NCI-H2029 treated with DMSO at 0.1 percent for 48 hours (cell line): ENCODE results near the gene PRSS22.

Experiments
- DNase-seq: peaks from one replicate; lab custom pipeline; 2025; lab: John Stamatoyannopoulos, UW

Gene PRSS22

DNA sequence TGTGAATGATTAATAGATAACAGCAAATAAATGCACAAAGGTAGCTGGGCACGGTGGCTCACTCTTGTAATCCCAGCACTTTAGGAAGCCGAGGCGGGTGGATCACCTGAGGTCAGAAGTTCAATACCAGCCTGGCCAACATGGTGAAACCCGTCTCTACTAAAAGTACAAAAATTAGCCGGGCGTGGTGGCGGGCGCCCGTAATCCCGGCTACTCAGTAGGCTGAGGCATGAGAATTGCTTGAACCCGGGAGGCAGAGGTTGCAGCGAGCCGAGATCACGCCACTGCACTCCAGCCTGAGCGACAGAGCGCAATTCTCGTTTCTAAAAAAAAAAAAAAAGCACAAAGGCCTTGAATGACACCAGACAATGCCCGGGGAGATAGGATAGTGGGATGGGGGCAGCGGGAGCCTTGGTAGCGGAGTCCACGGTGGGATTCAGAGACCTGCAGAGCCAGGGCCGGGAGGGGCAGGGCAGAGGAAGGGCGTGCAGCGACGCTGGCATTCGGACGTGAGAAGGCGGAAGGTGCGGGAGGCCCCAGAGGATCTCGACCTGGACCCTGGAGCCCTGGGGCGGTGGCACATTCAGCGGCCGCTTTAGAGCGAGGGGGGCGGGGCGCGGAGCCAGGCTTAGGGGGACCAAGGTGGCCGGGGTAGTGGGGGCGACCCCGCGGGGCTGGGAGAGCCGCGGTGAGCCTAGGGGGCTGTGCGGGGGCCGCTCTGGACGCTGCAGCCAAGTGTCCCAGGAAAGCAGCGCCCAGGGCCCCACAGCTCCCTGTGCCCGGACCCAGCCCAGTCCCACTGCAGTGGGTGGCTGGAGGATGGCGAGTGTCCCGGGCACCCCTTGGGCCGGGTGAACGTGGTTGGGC, 24.0 kb upstream of the PRSS22 start:
- no peak for DNase-seq

DNA sequence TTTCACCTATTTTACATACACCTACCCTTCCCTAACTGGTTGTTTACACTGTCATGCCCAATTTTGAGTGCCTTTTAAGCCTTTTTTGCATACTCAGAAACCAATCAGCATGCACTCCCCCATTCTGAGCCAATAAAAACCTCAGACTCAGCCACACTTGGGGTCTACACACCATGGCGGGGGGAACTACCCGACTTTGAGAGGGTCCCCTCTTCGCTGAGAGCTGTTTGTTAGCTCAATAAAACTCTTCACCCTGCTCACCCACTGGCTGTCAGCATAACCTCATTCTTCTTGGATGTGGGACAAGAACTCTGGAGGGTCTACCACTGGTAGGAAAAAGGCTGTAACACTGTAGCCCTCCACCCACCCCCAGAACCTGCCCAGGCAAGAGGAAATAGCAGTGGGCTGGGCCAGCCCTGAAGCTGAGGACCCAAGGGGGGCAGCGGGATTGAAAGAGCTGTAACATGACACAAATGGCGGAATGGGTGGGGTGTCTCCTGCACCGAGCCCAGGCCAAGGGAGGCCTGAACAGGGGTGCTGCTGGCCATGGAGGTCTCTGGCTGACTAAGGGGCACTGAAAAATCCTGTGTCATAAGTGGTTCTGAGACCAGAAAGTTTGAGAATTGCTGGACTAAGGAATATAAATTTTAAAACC, 22.0 kb upstream of the PRSS22 start:
- no peak for DNase-seq

GRCh38 chr16:2874912-2875362, 17.0 kb upstream of the PRSS22 start:
- peak; percentile 43 for DNase-seq

GRCh38 chr16:2874032-2874911, 16.3 kb upstream of the PRSS22 start:
- no peak for DNase-seq

DNA sequence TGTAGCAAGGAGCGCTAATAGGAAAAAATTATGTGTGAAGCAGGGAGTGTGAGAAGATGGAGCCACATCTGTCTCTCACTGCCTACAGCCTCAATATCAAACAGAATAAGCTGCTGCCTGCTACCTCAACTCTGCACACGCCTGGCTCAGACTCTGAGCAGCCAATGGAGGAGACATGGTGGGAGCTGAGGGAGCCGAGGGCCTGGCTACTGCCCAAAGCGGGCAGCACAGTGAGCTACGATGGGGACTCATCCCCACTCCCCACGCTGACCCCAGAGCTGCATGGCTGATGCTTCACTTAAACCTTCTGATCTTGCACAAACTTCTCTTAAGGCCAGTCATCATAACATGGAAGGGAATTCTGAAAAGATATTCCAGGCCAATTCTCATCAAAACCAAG, 14.0 kb upstream of the PRSS22 start:
- no peak for DNase-seq

DNA sequence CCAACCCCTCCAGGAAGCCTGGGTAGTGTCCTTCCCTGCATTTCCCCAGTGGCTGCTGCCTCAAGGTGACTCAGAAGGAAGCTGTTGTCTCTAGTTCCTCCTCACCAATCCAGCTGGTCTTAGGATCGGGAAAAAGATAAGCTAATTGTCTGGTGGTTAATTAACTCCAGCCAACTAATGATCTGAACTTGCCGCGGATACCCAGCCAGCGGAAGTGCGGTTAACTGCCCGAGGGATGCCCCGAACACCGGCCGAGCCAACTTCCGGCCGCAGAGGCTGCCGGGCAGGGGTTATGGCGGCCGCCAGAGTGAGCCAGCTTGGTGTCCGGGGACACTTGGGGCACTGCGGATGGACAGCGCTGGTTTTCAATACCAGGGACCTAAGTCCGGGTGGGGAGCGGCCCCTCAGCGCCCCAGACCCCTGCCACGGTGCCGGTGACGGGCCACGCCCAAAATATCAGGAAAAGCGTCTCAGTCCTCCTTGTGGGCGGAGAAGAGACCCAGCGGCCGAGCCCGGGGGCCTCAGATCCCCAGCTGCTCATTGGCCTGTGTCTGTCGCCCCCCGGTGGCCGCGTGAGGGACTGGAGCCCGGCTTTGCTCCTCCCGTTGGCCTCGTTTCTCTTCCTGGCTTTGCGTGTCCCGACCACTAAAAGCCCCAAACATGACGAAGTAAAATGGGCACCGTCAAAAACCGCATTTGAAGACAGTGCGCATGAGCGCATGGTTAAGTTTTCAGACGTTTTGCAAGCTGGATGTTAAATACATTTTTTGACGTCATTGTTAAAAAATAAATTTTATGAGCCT, 10.2 kb upstream of the PRSS22 start:
- DNase-seq: peak; percentile 72

DNA sequence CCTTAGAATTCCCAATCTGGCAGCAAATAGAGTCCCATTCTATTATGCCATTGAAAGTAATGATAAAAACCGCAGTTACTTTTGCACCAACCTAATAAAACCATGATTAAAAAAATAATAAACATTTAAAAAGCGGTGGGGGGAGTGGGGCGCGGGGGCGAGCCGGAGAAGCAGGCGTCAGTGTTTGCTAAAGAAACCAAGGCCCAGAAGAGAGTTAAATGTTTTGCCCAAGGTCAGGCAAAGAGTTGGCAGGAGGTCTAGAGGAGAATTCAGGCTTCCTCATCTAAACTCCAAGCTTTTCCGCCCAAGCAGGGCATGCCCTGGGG, 9.7 kb upstream of the PRSS22 start:
- no peak for DNase-seq

DNA sequence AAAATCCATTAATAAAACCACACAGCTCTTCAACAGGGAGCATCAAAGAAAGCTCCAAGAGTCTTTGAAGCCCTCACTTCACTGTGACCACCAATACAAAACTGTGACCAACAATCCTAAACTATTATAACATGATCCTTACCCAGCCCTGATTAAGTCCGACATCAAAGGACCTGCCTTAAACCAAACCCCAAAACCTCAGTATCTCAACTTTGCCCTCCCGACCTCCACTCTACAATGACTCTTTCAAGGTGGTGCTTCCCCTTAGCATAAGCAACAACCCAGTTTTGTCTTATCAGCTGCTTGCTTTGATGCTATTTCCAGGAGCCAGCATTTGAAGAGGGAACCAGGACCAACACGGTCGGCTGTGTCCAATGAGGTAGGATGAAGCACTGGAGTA, 8.5 kb upstream of the PRSS22 start:
- DNase-seq: no peak

GRCh38 chr16:2865651-2866050, 7.7 kb upstream of the PRSS22 start:
- DNase-seq: no peak

DNA sequence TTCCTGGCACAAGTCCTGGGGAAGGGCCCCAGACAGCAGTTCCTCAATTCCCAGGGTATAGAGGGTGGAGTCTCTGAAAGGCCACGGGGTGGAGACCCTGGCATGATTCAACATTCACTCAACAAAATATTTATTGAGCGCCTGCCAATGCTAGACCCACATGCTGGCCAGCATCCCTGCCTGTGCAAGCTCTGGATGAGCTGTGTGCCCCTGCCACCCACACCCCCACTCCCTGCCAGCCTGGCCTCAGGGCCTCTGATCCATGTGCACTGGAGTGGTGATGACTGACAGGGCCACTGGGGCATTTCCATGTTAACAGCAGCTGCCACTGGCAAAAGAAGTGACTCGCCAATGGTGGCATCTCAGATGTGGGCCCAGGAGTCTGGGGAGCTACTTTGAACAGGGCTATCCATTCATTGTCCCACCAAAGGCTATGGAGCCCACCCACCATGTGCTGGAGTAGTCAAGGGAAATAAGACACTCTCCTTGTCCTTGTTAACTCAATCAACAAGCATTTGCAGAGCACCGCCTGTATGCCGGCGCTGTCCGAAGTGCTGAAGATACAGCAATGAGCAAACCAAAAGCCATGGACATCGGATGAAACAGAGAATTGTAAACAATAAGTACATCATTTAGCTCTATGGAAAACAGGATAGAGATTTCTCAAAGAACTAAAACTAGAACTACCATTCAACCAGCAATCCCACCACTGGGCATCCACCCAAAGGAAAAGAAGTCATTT, 3.0 kb upstream of the PRSS22 start:
- no peak for DNase-seq

GRCh38 chr16:2859686-2860265, 1.8 kb upstream of the PRSS22 start:
- DNase-seq: no peak

DNA sequence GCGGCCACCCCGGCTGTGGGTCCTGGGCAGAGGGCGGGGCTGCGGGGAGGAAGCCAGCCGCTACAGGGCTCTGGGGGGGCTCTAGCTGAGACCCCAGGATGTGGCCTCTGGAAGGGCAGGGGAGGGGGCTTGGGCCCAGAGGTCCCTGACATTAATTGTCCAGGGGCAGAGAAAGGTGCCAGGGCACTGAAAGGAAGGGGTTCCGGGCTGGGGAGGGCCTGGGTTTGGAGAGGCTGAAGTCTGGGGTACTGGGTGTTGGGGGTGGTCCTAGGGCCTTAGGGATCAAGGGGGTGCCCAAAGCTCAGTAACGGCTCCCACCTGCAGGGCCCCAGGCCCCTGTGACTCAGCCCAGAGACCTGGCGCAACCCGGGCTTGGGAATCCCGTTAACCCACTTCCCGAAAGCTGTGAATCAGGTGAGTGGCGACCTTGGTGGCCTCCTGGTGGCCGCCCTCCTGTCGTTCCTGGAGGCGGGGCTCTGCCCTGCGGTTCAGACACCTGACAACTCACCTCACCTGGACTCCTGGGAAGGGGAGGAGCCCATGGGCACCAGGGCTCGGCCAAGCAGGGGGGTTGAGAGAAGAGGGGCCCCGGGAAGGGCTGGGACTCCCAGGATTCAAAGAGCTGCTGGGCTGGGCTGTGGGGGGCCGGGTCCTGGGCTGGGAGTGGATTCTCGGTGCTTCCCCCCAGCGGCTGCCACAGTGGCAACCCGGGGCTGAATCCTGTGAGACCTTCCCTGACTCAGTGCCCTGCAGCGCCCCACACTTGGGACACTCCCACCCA, 465 bp upstream of the PRSS22 start:
- DNase-seq: peak; percentile 22

DNA sequence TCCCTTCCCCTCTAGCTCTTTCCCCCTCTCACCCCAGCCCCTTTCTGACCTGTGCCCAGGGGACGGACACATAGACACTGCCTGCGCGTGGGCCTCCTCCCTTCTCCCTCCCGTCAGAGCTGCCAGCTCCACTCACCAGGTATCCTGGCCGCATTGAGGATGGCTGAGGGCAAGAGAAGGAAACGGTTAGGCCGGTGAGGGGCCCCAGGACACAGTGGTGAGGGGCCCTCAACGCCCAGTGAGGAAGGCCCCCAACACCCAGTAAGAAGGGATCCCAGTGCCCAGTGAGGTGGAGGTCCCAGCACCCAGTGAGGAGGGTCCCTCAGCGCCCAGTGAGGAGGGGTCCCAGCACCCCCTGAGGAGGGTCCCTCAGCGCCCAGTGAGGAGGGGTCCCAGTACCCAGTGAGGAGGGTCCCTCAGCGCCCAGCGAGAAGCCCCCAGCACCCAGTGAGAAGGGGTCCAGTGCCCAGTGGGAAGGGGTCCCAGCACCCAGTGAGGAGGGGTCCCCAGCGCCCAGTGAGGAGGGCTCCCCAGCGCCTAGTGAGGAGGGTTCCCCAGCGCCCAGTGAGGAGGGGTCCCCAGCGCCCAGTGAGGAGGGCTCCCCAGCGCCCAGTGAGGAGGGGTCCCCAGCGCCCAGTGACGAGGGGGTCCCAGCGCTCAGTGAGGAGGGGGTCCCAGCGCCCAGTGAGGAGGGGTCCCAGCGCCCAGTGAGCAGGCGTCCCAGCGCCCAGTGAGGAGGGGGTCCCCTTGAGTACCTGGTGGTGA, 1.1 kb downstream of the PRSS22 start:
- no peak for DNase-seq

- DNase-seq: no peak
Measured at GRCh38 chr16:2856061-2856670, 1.8 kb downstream of the PRSS22 start.

DNA sequence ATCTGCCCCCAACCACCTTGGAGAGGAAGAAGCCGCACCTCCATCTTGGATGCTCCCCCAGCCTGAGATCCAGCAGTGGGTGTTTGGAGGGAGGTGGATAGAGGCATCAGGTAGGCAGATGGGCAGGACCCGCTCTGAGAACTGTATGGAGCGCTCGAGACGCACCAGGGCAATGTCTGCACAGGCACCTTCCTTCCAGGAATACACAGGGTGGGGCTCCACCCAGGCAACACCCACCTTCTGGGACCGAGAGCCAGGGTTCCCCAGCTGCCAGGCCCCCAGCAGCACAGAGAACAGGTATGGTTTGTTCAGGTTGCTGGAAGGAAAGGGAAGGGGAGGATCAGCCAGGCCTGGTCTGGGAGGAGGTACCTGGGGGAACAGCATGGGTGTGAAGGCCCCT, 2.4 kb downstream of the PRSS22 start:
- DNase-seq: no peak

DNA sequence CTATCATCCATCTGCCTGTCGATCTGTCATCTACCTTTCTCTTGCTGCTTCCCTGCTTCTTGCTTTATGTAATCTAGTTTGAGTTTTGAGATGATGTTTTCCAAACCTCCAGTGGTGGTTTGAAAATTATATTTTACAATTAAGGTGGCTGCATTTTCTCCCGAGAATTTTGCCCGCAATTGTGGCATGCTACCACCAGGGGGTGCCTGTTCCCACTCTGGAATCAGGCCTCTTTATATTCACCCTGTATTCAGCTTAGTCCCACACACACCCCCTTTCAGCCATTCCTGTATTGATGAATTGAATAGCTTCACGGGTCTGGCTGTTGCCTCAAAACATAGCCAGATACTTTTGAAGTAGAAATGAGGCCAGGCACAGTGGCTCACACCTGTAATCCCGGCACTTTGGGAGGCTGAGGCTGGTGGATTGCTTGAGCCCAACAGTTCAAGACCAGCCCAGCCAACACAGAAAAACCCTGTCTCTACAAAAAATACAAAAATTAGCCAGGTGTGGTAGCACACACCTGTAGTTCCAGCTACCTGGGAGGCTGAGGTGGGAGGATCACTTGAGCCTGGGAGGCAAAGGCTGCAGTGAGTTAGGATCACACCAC, 3.2 kb downstream of the PRSS22 start:
- DNase-seq: no peak

DNA sequence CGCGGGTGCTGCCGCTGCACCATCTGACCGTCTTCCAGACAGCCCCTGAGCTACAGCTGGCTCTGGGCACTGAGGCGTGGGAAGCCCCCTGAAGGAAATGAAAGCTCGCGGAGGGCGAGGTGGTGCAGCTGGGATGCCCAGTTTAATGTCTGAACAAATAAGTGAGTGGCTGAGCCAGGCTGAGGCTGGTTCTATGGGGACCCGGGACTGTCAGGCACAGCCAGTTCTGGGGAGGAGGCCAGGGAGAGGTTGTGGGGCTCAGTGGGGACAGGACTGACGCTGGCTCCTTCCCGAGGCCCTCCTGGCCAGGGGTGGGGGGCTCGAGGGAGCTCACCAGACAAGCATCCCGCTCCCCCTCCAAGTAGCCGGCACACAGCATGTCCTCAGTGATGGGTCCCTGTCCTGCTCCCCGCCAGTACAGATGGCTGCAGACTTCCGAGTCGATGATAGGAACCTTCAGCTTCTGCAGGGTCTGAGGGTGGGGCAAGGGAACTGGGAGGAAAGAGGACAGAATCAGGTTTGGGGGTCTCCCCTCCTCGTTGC, 4.4 kb downstream of the PRSS22 start:
- no peak for DNase-seq
